Measurements from ENCODE around the gene CDC42SE1.

CDC42SE1 gene

DNA sequence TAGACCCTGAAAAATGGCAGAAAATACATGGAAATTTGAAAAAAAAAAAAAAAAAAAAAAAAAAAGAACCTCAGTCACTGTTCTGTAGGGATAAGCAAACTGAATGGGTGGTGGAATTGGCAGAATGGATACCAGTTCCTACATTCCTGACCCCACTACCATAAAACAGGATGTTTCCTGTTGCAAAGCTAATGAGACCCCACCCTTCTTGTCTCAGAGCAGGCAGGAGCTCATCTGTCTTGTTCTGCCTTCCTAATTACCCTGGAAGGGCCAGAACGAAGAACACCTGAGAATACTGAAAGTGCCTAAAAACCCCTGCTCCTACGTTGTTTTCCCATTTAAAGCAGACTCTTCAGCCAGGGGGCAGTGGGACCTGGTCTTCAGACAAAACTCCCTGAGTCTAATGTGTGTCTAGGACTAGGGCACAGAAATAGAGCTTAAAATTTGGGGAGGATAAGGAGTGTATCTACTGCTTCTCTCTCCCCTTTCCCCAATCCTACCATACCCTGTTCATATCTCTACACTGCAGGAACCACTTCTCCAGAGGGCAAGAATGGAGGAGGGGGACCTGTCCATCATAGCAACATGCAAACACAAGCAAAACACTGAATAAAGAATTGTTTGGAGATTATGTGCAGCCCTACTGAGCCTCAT lies 7.9 kb downstream of the CDC42SE1 start:
- no peak for DNase-seq (ENCODE audit: low spot score)

DNA sequence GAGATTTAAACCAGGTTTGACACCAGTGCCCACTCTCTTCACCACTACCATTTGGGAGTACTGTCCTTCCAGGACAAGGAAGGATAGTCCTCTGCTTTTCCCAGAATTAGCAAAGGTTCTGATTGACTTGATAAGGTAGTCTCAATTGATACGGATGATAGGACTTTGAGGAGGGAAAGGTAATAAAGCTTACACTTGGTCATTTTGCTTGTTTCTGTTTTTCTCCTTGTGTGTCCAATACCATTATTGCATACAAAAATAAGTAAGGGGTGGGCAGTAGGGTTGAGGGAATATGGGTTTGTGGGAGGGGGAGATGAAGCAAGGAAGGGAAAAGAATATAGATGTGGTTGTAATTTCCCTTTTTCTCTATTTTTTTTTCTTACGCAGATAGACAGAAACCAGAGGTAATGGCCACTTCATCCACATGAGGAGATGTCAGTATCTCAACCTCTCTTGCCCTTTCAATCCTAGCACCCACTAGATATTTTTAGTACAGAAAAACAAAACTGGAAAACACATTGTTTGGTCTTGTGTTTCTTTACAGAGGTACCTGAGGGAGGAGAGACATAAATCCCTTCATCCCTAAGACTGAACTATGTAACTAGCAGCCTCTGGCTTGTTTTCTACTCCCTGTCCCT lies 9.3 kb downstream of the CDC42SE1 start:
- DNase-seq (ENCODE audit: low spot score): no peak

DNA sequence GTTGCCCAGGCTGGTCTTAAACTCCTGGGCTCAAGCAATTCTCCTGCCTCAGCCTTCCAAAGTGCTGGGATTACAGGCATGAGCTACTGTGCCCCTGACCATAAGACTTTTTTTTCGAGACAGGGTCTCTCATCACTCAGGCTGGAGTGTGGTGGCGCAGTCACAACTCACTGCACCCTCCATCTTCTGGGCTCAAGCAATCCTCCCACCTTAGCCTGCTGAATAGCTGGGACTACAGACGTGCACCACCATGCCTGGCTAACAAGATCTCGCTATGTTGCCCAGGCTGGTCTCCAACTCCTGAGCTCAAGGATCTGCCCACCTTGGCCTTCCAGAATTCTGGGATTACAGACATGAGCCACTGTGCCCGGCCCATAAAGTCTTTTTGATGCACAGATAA lies 10.0 kb downstream of the CDC42SE1 start:
- DNase-seq (ENCODE audit: low spot score): no peak

DNA sequence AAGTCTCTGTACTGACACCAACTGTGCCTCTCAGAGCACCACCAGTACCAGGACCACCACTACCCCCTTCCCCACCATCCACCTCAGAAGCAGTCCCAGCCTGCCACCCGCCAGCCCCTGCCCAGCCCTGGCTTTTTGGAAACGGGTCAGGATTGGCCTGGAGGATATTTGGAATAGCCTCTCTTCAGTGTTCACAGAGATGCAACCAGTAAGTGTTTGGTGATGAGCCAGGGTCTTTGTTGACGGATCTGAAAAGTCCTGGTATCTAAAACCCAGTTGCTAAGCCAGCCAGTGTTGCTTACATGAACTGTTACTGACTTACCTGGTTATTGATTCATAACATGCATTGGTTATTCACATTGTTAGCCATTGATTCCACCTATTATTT lies 10.8 kb downstream of the CDC42SE1 start:
- no peak for DNase-seq (ENCODE audit: low spot score)

DNA sequence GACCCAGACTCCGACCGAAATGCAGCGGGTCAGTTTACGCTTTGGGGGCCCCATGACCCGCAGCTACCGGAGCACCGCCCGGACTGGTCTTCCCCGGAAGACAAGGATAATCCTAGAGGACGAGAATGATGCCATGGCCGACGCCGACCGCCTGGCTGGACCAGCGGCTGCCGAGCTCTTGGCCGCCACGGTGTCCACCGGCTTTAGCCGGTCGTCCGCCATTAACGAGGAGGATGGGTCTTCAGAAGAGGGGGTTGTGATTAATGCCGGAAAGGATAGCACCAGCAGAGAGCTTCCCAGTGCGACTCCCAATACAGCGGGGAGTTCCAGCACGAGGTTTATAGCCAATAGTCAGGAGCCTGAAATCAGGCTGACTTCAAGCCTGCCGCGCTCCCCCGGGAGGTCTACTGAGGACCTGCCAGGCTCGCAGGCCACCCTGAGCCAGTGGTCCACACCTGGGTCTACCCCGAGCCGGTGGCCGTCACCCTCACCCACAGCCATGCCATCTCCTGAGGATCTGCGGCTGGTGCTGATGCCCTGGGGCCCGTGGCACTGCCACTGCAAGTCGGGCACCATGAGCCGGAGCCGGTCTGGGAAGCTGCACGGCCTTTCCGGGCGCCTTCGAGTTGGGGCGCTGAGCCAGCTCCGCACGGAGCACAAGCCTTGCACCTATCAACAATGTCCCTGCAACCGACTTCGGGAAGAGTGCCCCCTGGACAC lies 11.3 kb downstream of the CDC42SE1 start:
- peak; percentile 76 for DNase-seq (ENCODE audit: low spot score)

DNA sequence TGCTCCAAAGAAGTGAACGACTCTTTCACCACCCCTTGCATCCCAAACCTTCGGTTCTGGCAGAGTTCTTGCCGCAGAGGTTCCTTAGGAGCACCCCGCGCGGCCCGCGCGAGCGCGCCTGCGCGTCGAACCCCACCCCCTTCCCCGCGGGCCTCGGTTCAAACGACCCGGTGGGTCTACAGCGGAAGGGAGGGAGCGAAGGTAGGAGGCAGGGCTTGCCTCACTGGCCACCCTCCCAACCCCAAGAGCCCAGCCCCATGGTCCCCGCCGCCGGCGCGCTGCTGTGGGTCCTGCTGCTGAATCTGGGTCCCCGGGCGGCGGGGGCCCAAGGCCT lies 11.9 kb downstream of the CDC42SE1 start, which contains the start of gene C1orf56:
TSS of gene C1orf56 (plus strand) at position 161 of the 334 bp plus-strand sequence. CDS start at position 258, 97 bp downstream.
- DNase-seq (ENCODE audit: low spot score): peak; percentile 87

DNA sequence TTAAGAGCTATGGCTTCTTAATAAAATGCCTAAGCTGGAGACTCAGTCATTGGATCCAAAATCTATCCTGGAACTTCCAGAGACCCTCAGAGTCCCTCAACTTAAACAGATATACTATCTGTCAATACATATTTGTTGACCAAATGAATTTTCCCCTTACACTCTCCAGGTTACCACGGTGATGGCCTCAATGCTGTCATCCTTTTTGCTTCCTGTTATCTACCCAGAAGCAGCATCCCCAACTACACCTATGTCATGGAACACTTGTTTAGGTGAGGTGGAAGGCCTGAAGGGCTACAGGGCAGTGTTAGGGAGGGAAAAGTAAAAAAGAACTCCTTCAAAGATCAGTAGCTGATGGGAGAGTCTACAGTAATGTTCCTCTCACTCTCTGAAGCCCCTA lies 16.3 kb downstream of the CDC42SE1 start:
- no peak for DNase-seq (ENCODE audit: low spot score)

DNA sequence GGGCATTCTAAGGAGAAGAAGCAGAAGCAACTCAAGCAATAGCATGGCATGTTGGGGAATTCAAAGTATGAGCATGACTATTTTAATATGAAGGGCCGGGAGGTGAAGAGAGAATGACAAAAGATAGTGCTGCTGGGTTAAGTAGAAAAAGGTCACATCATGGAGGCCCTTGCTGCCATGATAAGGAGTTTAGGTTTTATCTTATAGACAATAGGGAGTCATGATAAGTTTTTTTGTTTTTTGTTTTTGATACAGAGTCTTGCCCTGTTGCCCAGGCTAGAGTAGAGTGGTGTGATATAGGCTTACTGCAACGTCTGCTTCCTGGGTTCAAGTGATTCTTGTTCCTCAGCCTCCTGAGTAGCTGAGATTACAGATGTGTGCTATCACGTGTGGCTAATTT lies 19.9 kb downstream of the CDC42SE1 start:
- DNase-seq (ENCODE audit: low spot score): no peak

DNA sequence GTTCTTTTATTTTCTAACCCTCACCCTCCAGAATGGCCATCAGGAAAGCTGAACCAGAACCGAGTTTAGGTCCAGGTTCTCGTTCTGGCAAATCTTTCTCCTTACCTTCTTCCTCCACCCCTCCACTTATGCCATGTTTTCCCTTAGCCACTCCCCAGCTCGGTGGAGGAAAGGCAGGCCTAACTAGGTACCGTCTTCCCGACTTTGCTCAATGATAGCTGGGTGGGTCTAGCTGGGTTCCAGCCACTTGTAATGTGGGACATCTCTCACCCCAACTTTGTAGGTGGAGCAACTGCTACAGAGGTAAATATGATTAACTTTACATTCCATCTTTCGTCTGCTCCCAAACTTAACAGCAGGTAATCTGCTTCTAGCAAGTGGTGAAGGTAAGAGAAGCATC lies 22.4 kb downstream of the CDC42SE1 start:
- no peak for DNase-seq (ENCODE audit: low spot score)

DNA sequence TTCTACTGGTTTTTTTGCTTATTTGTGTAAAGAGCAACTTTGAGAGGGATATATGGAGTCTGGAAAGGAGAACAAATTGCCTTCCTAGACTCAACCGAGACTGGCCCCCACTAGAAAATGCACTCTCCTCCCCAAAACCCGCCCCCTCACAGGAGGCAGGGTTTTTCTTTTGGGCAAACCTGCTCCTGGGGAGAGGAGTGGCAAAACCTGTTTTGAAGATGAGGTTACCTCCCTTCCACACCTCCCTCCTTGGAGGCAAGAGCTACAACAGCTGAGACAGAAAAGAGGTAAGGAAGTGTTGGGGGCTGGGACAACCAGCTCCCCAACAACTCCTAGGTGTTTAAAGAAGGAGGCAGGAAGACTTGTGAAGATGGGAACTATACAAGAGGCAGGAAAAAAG lies 23.1 kb downstream of the CDC42SE1 start, which contains the start of gene BNIPL:
TSS of gene BNIPL (plus strand) at position 231 of the 400 bp plus-strand sequence. CDS start at position 371, 140 bp downstream.
- DNase-seq (ENCODE audit: low spot score): no peak

DNA sequence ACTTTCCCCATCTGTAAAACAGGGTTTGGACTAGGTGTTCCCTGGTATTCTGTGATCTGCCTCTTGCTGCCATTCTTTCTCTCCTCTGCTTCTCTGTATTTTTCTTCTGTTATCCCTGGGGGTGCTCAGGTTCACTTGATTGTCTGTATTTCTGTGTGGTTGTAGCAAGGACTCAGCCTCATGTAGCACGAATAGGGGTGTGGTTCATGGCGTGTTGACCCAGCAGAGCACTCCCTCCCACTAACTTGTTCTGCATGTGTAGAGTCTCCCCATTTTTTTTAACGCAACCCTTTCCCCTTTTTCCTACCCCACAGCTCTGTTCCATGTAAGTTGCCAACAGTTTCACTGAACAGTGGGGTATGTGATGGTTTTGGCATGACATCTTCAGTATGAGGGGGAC lies 24.3 kb downstream of the CDC42SE1 start:
- DNase-seq (ENCODE audit: low spot score): no peak

DNA sequence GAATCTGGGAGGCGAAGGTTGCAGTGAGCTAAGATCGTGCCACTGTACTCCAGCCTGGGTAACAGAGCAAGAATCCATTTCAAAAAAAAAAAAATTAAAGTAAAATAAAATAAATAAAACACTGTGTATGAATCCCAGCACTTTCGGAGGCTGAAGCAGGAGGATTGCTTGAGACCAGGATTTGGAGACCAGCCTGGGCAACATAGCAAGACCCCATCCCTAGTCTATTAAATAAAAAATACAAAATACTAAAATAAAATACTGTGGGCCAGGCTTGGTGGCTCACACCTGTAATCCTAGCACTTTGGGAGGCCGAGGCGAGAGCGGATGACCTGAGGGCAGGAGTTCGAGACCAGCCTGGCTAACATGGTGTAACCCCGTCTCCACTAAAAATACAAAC lies 27.3 kb downstream of the CDC42SE1 start:
- DNase-seq (ENCODE audit: low spot score): no peak

DNA sequence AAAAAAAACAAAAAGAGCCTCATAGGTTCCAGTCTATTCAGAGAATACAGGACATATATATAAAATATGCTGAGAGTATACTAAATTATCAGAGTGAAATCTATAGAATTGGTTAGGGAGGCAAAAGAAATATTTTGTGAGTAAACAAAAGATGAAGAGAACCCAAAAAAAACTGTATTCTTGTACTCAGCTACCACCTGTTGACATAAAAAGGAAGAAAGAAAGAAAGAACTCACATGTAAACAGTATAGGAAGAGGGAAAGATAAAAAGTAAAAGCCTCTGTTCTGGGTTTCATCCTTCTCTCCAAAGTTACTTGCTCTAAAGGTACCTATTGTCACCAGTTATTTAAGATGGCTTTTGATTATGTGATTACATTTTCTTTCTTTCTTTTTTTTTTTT lies 33.0 kb downstream of the CDC42SE1 start:
- DNase-seq (ENCODE audit: low spot score): no peak

DNA sequence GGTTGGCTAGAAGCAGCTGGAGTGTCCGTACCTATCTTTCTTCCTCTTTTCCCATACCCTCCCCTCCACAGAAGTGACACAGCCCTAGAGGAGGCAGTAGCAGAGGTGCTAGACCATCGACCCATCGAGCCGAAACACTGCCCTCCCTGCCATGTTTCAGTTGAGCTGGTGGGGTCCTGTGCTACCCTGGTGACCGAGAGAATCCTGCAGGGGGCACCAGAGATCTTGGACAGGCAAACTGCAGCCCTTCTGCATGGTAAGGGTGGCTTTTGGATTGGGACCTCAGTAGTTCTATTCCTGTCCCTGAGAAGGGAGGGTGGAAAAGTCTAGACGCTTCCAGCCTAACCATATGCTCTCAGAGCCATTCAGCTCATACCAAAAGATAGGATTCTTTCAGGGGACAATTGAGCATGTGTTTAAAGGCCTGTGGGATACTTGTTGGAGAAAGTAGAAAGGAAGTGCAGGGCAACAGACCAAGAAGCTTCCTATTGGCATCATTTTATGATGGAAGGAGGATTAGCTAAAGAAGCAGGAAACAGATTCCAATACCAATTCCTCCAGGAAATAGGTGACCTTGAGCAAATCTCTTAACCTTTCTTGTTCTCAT lies 34.8 kb downstream of the CDC42SE1 start:
- DNase-seq (ENCODE audit: low spot score): no peak

DNA sequence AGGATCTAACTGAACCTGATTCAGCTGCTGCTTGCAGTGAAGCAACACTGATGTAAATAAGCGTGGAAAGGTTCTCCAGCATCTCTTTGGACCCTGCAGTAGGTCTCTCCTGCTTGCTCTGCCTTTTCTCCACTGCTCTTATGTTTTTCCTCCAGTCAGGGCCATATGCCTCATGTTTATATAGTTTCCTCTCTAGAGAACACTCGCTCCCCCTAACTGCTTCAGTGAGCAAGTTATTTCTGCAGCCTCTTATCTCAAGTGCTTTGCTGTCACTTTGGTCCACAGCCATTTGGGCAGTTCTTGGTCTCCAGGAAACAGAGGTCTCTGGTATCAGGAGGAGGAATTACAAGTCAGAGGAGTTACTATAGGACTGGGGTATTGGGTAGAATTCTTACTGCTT lies 45.9 kb downstream of the CDC42SE1 start:
- no peak for DNase-seq (ENCODE audit: low spot score)

DNA sequence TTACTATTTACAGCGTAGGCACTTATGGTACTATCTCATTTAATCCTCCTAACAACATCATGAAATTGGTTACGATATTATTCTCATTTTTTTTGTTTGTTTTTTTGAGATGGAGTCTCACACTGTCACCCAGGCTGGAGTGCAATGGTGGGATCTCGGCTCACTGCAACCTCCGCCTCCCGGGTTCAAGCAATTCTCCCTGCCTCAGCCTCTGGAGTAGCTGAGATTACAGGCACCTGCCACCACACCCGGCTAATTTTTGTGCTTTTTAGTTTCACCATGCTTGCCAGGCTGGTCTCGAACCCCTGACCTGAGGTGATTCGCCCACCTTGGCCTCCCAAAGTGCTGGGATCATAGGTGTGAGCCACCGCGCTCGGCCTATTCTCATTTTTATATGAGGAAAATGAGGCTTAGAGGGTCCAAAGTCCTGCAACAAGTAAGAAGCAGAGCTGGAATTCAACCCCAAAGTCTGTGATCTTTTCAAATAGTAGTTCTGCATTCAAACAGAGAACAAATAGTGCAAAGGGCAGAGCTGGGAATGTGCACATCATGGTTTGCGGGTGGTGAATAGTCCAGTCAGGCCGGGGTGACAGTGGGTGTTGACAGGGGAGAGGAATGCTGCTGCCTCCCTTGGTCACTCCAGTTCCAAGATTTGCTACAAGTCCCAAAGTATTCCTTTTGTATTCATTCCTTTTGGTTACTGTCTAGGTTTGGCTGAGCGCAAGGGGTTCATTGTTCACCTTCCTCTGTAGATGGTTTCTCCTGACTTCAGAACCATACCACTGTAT lies 46.5 kb downstream of the CDC42SE1 start:
- DNase-seq (ENCODE audit: low spot score): no peak

DNA sequence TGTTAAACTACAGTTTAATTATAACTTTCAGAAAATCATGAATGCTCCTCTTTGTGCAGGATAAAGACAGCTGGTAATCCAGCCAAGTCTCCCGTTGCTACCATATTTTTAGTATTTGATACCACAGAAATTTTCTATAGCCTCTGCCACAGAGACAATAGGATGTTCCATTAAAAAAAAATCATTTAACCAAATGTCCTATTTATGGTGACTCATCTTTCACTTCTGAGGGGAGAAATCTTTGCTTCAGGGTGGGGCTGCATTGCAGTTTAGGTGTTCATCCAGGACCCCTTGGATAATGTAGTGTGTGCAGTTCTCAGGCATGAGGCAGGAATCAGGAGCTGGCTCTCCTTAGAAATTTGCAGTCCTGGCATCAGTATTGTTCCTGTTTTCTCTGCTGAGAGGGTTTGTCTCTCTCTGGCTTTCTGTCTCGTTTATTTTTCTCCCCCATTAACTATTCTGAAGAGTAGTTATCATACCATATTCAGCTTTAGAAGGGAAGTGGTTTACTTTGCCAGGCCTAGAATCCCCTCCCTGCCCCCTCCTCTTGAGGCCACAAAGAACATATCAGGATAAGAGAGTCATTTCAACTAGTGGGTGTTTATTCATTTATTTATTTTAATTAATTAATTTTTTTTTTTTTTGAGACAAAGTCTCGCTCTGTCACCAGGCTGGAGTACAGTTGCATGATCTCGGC lies 48.1 kb downstream of the CDC42SE1 start:
- DNase-seq (ENCODE audit: low spot score): no peak

DNA sequence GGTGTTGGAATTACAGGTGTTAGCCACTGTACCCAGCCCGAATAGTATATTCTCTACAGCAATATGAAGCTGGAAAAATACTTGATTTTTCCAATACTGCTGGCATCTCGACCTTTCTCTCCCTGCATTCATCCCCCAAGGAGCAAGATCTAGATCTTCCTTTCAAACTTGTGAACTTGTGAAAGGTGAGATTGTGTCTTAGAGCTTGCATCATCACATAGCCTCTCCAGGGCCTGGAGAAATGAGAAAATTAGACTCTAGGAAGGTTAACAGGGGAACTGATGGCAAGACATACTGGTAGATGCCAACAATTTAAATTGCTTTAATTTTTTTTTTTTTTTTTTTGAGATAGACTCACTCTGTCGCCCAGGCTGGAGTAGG lies 49.1 kb downstream of the CDC42SE1 start:
- DNase-seq (ENCODE audit: low spot score): no peak

DNA sequence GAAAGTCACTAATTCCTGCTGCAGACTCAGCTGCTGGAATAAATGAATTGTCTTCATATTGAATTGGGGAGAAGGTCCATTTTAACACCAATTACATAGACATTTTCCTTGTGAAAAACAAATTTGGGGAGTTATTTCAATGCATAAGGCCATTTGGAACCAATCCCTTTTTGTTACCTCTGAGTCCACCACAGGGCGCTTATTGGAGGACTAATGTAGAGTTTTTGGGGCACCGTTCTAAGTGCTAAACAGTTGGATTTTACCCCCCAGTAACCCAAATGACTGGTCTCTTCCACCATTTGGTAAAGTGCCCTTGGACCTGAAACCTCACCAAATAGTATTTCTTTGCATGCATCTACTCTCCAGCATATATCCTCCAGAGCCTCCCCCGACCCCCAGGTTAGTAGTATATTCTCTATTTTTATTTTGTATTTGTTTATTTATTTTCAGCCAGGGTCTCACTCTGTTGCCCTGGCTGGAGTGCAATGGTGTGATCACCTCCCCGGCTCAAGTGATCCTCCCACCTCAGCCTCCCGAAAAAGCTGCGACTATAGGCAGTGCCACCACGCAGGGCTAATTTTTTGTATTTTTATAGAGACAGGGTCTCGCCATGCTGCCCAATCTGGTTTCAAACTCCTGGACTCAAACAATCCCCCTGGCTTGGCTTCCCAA lies 49.6 kb downstream of the CDC42SE1 start:
- DNase-seq (ENCODE audit: low spot score): no peak

DNA sequence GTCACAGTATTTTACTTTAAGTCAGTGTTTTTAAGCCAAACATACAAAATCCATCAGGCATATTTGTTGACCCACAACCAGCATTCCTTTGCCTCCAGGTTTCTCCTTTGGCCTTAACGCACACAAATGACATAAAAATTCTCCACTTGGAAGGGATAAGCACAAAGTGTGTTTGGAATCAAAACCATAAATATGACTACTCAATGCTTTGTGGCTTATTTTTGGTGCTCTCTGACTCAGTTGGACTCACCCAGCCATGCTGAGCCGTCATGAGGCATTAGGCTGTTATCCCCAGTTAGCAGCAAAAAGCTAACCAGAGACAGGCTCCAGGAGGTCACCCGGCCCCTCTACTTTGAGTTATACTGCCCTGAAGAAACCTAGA lies 50.2 kb downstream of the CDC42SE1 start:
- no peak for DNase-seq (ENCODE audit: low spot score)
